ENCODE results near the gene CLDN19.

GRCh38 chr1:42686418-42686817 lies 53.6 kb downstream of the CLDN19 start:
- TF ChIP-seq, protein P1, sequence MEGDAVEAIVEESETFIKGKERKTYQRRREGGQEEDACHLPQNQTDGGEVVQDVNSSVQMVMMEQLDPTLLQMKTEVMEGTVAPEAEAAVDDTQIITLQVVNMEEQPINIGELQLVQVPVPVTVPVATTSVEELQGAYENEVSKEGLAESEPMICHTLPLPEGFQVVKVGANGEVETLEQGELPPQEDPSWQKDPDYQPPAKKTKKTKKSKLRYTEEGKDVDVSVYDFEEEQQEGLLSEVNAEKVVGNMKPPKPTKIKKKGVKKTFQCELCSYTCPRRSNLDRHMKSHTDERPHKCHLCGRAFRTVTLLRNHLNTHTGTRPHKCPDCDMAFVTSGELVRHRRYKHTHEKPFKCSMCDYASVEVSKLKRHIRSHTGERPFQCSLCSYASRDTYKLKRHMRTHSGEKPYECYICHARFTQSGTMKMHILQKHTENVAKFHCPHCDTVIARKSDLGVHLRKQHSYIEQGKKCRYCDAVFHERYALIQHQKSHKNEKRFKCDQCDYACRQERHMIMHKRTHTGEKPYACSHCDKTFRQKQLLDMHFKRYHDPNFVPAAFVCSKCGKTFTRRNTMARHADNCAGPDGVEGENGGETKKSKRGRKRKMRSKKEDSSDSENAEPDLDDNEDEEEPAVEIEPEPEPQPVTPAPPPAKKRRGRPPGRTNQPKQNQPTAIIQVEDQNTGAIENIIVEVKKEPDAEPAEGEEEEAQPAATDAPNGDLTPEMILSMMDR (IDR thresholded peaks at IDR 0.05; ENCODE audit: low read depth, low read length, missing input control), result no peak
- TF ChIP-seq ATF3 (IDR thresholded peaks at IDR 0.05) (no peak), FOXA1 (IDR thresholded peaks at IDR 0.05) (no peak), TAF1 (conservative IDR thresholded peaks at IDR 0.05) (no peak), HNF4A (conservative IDR thresholded peaks at IDR 0.05) (no peak), GABPA (IDR thresholded peaks at IDR 0.05 in 1 of 2, conservative IDR thresholded peaks at IDR 0.05 in 1 of 2) (no peak), RAD21 (IDR thresholded peaks at IDR 0.05) (no peak)
- TF ChIP-seq, protein P2, sequence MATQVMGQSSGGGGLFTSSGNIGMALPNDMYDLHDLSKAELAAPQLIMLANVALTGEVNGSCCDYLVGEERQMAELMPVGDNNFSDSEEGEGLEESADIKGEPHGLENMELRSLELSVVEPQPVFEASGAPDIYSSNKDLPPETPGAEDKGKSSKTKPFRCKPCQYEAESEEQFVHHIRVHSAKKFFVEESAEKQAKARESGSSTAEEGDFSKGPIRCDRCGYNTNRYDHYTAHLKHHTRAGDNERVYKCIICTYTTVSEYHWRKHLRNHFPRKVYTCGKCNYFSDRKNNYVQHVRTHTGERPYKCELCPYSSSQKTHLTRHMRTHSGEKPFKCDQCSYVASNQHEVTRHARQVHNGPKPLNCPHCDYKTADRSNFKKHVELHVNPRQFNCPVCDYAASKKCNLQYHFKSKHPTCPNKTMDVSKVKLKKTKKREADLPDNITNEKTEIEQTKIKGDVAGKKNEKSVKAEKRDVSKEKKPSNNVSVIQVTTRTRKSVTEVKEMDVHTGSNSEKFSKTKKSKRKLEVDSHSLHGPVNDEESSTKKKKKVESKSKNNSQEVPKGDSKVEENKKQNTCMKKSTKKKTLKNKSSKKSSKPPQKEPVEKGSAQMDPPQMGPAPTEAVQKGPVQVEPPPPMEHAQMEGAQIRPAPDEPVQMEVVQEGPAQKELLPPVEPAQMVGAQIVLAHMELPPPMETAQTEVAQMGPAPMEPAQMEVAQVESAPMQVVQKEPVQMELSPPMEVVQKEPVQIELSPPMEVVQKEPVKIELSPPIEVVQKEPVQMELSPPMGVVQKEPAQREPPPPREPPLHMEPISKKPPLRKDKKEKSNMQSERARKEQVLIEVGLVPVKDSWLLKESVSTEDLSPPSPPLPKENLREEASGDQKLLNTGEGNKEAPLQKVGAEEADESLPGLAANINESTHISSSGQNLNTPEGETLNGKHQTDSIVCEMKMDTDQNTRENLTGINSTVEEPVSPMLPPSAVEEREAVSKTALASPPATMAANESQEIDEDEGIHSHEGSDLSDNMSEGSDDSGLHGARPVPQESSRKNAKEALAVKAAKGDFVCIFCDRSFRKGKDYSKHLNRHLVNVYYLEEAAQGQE (IDR thresholded peaks at IDR 0.05), result no peak

Measured in liver (tissue), 3 donors.